IMR-90 (cell line): ENCODE measurements around the gene COX8C. TPM values are rescaled to one million over a fixed set of nuclear protein-coding genes. Genes with fewer than 3 reads are reported as not detected.

Experiments used
- ATAC-seq: fragments of 200-7000 bp; cut with Tn5 transposase; 2 replicates; pipeline ENCODE4 v1.9.1; 2020; ENCODE audit warnings: low read depth, mild to moderate bottlenecking, moderate library complexity
- BruUV-seq: library from RNA; stranded (reverse); fragments of 400-500 nt; replicated peaks from 2 replicates; lab custom pipeline; 2021; lab: Mats Ljungman, UMichigan
- CTCF ChIA-PET: fragments of 300-600 bp; formaldehyde crosslinking; extraction: SDS; loops from one replicate; lab custom pipeline; 2021; ENCODE audit warnings: antibody characterized with exemption; lab: Yijun Ruan, JAX
- POLR2A ChIA-PET: fragments of 300-600 bp; sonication (Branson Sonifier 250); formaldehyde crosslinking; loops from one replicate; lab custom pipeline; 2022; ENCODE audit warnings: antibody characterized with exemption; ENCODE audit not compliant: unreplicated experiment; lab: Charles Lee
- DNase-seq: peaks from one replicate; pipeline ENCODE4 v3.0.0; 2013
- H2AFZ ChIP-seq: replicated peaks from 2 replicates; pipeline ENCODE3; 2013; ENCODE audit warnings: low read length, mild to moderate bottlenecking; ENCODE audit not compliant: poor library complexity
- H2AK5ac ChIP-seq: 2 replicates; pipeline ENCODE4 v1.6.1; 2013; ENCODE audit warnings: low read depth, low read length, inconsistent platforms
- H2AK9ac ChIP-seq: replicated peaks from 2 replicates; pipeline ENCODE3; 2013; ENCODE audit warnings: mild to moderate bottlenecking, low read depth, low read length, moderate library complexity; ENCODE audit not compliant: poor library complexity
- H2BK120ac ChIP-seq: 2 replicates; pipeline ENCODE4 v1.6.1; 2013; ENCODE audit warnings: low read depth, low read length, inconsistent platforms
- H2BK15ac ChIP-seq: 3 replicates; pipeline ENCODE4 v1.6.1; 2013; ENCODE audit warnings: low read depth, low read length, inconsistent platforms
- H2BK20ac ChIP-seq: 2 replicates; pipeline ENCODE4 v1.6.1; 2013; ENCODE audit warnings: low read depth, mild to moderate bottlenecking, inconsistent platforms, low read length, moderate library complexity
- H2BK5ac ChIP-seq: 2 replicates; pipeline ENCODE4 v1.6.1; 2013; ENCODE audit warnings: mild to moderate bottlenecking, low read depth, low read length, inconsistent platforms; ENCODE audit not compliant: poor library complexity, severe bottlenecking
- H3K14ac ChIP-seq: replicated peaks from 2 replicates; pipeline ENCODE4 v1.6.1; 2013; ENCODE audit warnings: low read depth, low read length, inconsistent platforms
- H3K18ac ChIP-seq: 2 replicates; pipeline ENCODE4 v1.6.1; 2013; ENCODE audit warnings: low read depth, low read length, control low read depth
- H3K23ac ChIP-seq: 2 replicates; pipeline ENCODE4 v1.6.1; 2013; ENCODE audit warnings: low read depth, low read length, inconsistent platforms
- H3K27ac ChIP-seq: 2 replicates; pipeline ENCODE4 v1.5.1; 2013; ENCODE audit warnings: mild to moderate bottlenecking, control low read depth, low read length; ENCODE audit not compliant: insufficient read depth
- H3K27me3 ChIP-seq: 2 replicates; pipeline ENCODE4 v1.6.1; 2013; ENCODE audit warnings: low read length; ENCODE audit not compliant: control insufficient read depth, insufficient read depth
- H3K36me3 ChIP-seq: 2 replicates; pipeline ENCODE4 v1.6.1; 2013; ENCODE audit warnings: low read length, mixed read lengths; ENCODE audit not compliant: control insufficient read depth, insufficient read depth
- H3K4ac ChIP-seq: 2 replicates; pipeline ENCODE4 v1.6.1; 2013; ENCODE audit warnings: low read depth, low read length, inconsistent platforms
- H3K4me1 ChIP-seq: 2 replicates; pipeline ENCODE4 v1.6.1; 2013; ENCODE audit warnings: low read length, mixed read lengths; ENCODE audit not compliant: control insufficient read depth, insufficient read depth
- H3K4me2 ChIP-seq: 2 replicates; pipeline ENCODE4 v1.6.1; 2013; ENCODE audit warnings: low read depth, mild to moderate bottlenecking, control low read depth, low read length, moderate library complexity
- H3K4me3 ChIP-seq: 2 replicates; pipeline ENCODE4 v1.5.1; 2013; ENCODE audit warnings: low read depth, mild to moderate bottlenecking, control low read depth, low read length, moderate library complexity; ENCODE audit not compliant: insufficient read depth
- H3K56ac ChIP-seq: 2 replicates; pipeline ENCODE4 v1.6.1; 2013; ENCODE audit warnings: low read length, inconsistent platforms; ENCODE audit not compliant: insufficient read depth; ENCODE audit errors: extremely low read depth
- H3K79me1 ChIP-seq, 2 experiments: 2 replicates each; pipeline ENCODE4 v1.6.1; 2013; ENCODE audit warnings: low read length in 2 of 2, inconsistent platforms in 1 of 2, low read depth in 1 of 2
- H3K9ac ChIP-seq: 2 replicates; pipeline ENCODE4 v1.6.1; 2013; ENCODE audit warnings: low read depth, low read length, control low read depth
- H3K9me1 ChIP-seq: 2 replicates; pipeline ENCODE4 v1.6.1; 2013; ENCODE audit warnings: low read length, inconsistent platforms; ENCODE audit not compliant: insufficient read depth
- H3K9me3 ChIP-seq: 2 replicates; pipeline ENCODE4 v1.6.1; 2013; ENCODE audit warnings: low read length; ENCODE audit not compliant: control insufficient read depth, insufficient read depth
- H4K20me1 ChIP-seq: 2 replicates; pipeline ENCODE4 v1.6.1; 2013; ENCODE audit warnings: low read length, inconsistent platforms; ENCODE audit not compliant: insufficient read depth
- H4K5ac ChIP-seq: 2 replicates; pipeline ENCODE4 v1.6.1; 2013; ENCODE audit warnings: mild to moderate bottlenecking, low read depth, low read length, control low read depth
- H4K8ac ChIP-seq, 2 experiments: 2 replicates each; pipeline ENCODE4 v1.6.1; 2013; ENCODE audit warnings: low read depth in 2 of 2, low read length in 2 of 2, control low read depth in 1 of 2, inconsistent platforms in 1 of 2
- H4K91ac ChIP-seq: 2 replicates; pipeline ENCODE4 v1.6.1; 2013; ENCODE audit warnings: low read depth, low read length, inconsistent platforms; ENCODE audit not compliant: insufficient read depth
- CEBPB ChIP-seq: IDR thresholded peaks from 2 replicates; pipeline ENCODE4 v1.6.1; 2012; ENCODE audit warnings: low read depth, low read length, improper control_type of control experiment
- MAFK ChIP-seq: IDR thresholded peaks from 2 replicates; pipeline ENCODE4 v1.6.1; 2012; ENCODE audit warnings: low read depth, low read length, improper control_type of control experiment
- MXI1 ChIP-seq: IDR thresholded peaks from 2 replicates; pipeline ENCODE4 v1.6.1; 2012; ENCODE audit warnings: low read depth, mild to moderate bottlenecking, low read length, moderate library complexity, borderline replicate concordance
- POLR2A ChIP-seq: IDR thresholded peaks from 2 replicates; pipeline ENCODE4 v1.6.1; 2012; ENCODE audit warnings: mild to moderate bottlenecking, low read depth, low read length
- RCOR1 ChIP-seq: IDR thresholded peaks from 2 replicates; pipeline ENCODE4 v1.6.1; 2012; ENCODE audit warnings: mild to moderate bottlenecking, low read length, improper control_type of control experiment; ENCODE audit not compliant: insufficient replicate concordance
- RFX5 ChIP-seq: IDR thresholded peaks from 2 replicates; pipeline ENCODE4 v1.8.0; 2012; ENCODE audit warnings: low read depth, mild to moderate bottlenecking, low read length, moderate library complexity
- SMC3 ChIP-seq: fragments of 150-350 bp; IDR thresholded peaks from 2 replicates; pipeline ENCODE4 v1.6.1; 2016; ENCODE audit warnings: low read depth, mild to moderate bottlenecking, antibody characterized with exemption, low read length, moderate library complexity
- WGBS, 2 experiments: methylation state at CpG; one replicate each; pipeline versions ENCODE4 v1.1.5 to v1.1.7; 2013; ENCODE audit warnings: missing lambda C conversion rate in 2 of 2; ENCODE audit not compliant: insufficient read length in 1 of 2; ENCODE audit errors: extremely low coverage in 2 of 2; 5-methylcytosine and 5-hydroxymethylcytosine counted together
- dilution Hi-C: fragments of 300-500 bp; cut with HindIII; formaldehyde crosslinking; loops from one replicate; pipeline ENCODE4 v1.14.3; 2018; ENCODE audit warnings: low sequenced_read_pairs; ENCODE audit not compliant: unreplicated experiment
- in situ Hi-C: fragments of 300-500 bp; cut with MboI; formaldehyde crosslinking; loops from 3 replicates; pipeline ENCODE4 v1.14.3; 2019; ENCODE audit warnings: low sequenced_read_pairs, inconsistent platforms, mixed read lengths
- intact Hi-C: fragments of 100-400 bp; cut with micrococcal nuclease; formaldehyde crosslinking; loops from 2 replicates; pipeline ENCODE4 v1.10.0; 2022
- polyA plus RNA-seq, 3 experiments: library from polyadenylated mRNA; depleted of rRNA; stranded (reverse); fragments of >200 nt; gene quantifications; 2 replicates each; pipeline ENCODE4 v1.2.3, GENCODE V29; 2012; ENCODE audit warnings: low replicate concordance in 1 of 3
- total RNA-seq: library from RNA; depleted of rRNA; stranded (reverse); fragments of >200 nt; gene quantifications from 2 replicates; pipeline ENCODE4 v1.2.3, GENCODE V29; 2012
- TF ChIP-seq, protein P1 (sequence below): fragments of 150-350 bp; IDR thresholded peaks from 2 replicates; pipeline ENCODE4 v1.6.1; 2016; ENCODE audit warnings: low read depth, mild to moderate bottlenecking, low read length, moderate library complexity, borderline replicate concordance

The COX8C gene
- total and polyA plus RNA-seq, 2 of the 4 experiments (the other 2 are of a cell fraction) = not detected

DNA sequence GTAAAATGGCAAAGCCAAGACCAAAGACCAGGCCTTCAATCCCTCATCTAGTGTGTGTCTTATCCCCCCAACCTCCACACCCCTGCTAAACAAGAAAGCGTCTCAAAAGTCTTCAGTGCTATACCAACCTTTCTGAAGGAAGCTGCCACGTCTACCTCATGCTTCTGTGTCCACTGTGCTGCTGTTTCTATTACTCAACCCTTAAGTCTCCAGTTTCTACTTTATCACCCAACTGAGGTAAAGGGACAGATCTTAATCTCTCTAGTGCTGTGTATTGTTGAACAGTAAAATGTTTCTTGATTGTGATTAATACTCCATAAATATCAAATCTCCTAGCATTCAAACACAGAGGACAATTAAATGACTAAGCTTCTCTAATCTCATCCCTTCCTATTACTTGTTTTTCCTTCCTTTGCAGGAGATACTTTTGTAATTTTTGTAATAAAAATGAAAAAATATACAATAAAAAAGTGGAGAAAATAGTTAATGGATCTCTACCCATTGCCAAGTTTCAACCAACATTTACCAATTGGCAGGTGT is 37.5 kb upstream of the COX8C start:
- no peak overlapping the region for H2BK15ac ChIP-seq
- no peak overlapping the region for H3K4me2 ChIP-seq
- peaks cover 23 to 60% of the 10 kb centered on the region in 2 experiments for H3K79me1 ChIP-seq
- H3K9ac ChIP-seq = no peak overlapping the region
- H2AFZ ChIP-seq = no peak overlapping the region
- H4K91ac ChIP-seq = no peak overlapping the region
- H3K27me3 ChIP-seq = no peaks in the 10 kb centered on the region
- H3K4me1 ChIP-seq = peaks cover 6% of the 10 kb centered on the region; the same call in 1 of the 2 replicates
- BruUV-seq = no TSS peak
- H4K8ac ChIP-seq = no peak overlapping the region
- no peak overlapping the region for H4K5ac ChIP-seq
- no peak overlapping the region for H3K4me3 ChIP-seq
- no peak overlapping the region for H3K4ac ChIP-seq
- ChIA-PET CTCF (interaction anchor here (0.6 kb wide), 1 partner anchor 140 kb away, joined by 3 read pairs; no protein-coding TSS in a partner anchor), POLR2A (no interaction called here)
- dilution Hi-C loops (no loop called here), intact Hi-C loops (no loop called here), in situ Hi-C loops (loop anchor here (25.0 kb wide), 1 partner anchor 1797 kb away; the partner anchor contains the start of gene PPP4R3A)
- TF ChIP-seq POLR2A (no peak), RFX5 (no peak), MAFK (no peak), SMC3 (no peak), MXI1 (no peak), CEBPB (no peak), RCOR1 (no peak)
- TF ChIP-seq, protein P1, sequence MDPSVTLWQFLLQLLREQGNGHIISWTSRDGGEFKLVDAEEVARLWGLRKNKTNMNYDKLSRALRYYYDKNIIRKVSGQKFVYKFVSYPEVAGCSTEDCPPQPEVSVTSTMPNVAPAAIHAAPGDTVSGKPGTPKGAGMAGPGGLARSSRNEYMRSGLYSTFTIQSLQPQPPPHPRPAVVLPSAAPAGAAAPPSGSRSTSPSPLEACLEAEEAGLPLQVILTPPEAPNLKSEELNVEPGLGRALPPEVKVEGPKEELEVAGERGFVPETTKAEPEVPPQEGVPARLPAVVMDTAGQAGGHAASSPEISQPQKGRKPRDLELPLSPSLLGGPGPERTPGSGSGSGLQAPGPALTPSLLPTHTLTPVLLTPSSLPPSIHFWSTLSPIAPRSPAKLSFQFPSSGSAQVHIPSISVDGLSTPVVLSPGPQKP = no peak
- DNase-seq = no peak
- no peaks in the 10 kb centered on the region for H3K9me3 ChIP-seq
- H2BK120ac ChIP-seq = no peak overlapping the region
- no peaks in the 10 kb centered on the region for H3K36me3 ChIP-seq
- peaks cover 5% of the 10 kb centered on the region; the same call in 1 of the 2 replicates for H3K9me1 ChIP-seq
- no peak overlapping the region for H3K56ac ChIP-seq
- no peak overlapping the region for H3K27ac ChIP-seq
- H4K20me1 ChIP-seq = peaks cover 32% of the 10 kb centered on the region
- no peak overlapping the region for H3K18ac ChIP-seq
- no peak overlapping the region for H3K14ac ChIP-seq
- ATAC-seq = no peak
- WGBS, 2 experiments = no CpG with 5 or more reads among the region's 2 CpGs
- H2AK5ac ChIP-seq = no peak overlapping the region
- H3K23ac ChIP-seq = no peak overlapping the region
- no peak overlapping the region for H2BK20ac ChIP-seq
- H2AK9ac ChIP-seq = no peak overlapping the region
- no peak overlapping the region for H2BK5ac ChIP-seq
